Measurements from ENCODE around the gene CRYL1.

- TF ChIP-seq MZF1 (tag by site-specific recombination; IDR thresholded peaks at IDR 0.05; ENCODE audit: borderline replicate concordance) = no peak
- TF ChIP-seq, protein P1, sequence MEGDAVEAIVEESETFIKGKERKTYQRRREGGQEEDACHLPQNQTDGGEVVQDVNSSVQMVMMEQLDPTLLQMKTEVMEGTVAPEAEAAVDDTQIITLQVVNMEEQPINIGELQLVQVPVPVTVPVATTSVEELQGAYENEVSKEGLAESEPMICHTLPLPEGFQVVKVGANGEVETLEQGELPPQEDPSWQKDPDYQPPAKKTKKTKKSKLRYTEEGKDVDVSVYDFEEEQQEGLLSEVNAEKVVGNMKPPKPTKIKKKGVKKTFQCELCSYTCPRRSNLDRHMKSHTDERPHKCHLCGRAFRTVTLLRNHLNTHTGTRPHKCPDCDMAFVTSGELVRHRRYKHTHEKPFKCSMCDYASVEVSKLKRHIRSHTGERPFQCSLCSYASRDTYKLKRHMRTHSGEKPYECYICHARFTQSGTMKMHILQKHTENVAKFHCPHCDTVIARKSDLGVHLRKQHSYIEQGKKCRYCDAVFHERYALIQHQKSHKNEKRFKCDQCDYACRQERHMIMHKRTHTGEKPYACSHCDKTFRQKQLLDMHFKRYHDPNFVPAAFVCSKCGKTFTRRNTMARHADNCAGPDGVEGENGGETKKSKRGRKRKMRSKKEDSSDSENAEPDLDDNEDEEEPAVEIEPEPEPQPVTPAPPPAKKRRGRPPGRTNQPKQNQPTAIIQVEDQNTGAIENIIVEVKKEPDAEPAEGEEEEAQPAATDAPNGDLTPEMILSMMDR (tag by site-specific recombination; IDR thresholded peaks at IDR 0.05) = no peak
- TF ChIP-seq GLI2 (tag by site-specific recombination; IDR thresholded peaks at IDR 0.05; ENCODE audit: borderline replicate concordance, low read depth) = no peak
- TF ChIP-seq REPIN1 (tag by site-specific recombination; IDR thresholded peaks at IDR 0.05; ENCODE audit: low read depth) = no peak
- no peak for TF ChIP-seq MYNN (tag by site-specific recombination; IDR thresholded peaks at IDR 0.05; ENCODE audit: borderline replicate concordance)
- no peak for TF ChIP-seq ZNF223 (tag by site-specific recombination; IDR thresholded peaks at IDR 0.05)
- TF ChIP-seq ZNF16 (tag by site-specific recombination; IDR thresholded peaks at IDR 0.05; ENCODE audit: low read depth) = no peak
- TF ChIP-seq ATF2 (tag by site-specific recombination; IDR thresholded peaks at IDR 0.05; ENCODE audit: low read depth) = no peak
These were observed 155.7 kb downstream of the CRYL1 start for GRCh38 chr13:20369886-20370361.
